ENCODE measurements around the gene ELP1. TPM values are rescaled to one million over a fixed set of nuclear protein-coding genes. Genes with fewer than 3 reads are reported as not detected.
"Not testable (repeated sequence)": the region's sequence is repeated elsewhere in the genome, so short reads cannot be mapped to it uniquely, and the experiment has no call there.

The ELP1 gene
- total RNA-seq, 2 donors from 2014 or later, result 20.6 to 24.0 TPM

GRCh38 chr9:108852079-108852478 lies 81.8 kb downstream of the ELP1 start:
- Histone ChIP-seq H3K27me3 (replicated peaks; ENCODE audit: insufficient read depth) (no peaks in the 10 kb centered on the region), H3K36me3 (no peaks in the 10 kb centered on the region), H3K4me1 (ENCODE audit: control insufficient read depth in 1 of 2, low read depth in 2 of 2) (no peaks in the 10 kb centered on the region), H3K4me3 (no peak overlapping the region), H3K9me3 (no peaks in the 10 kb centered on the region), H3K27ac (no peak overlapping the region)
- no peak for DNase-seq (ENCODE audit: low spot score)
- ATAC-seq (ENCODE audit: insufficient number of reproducible peaks, low FRiP score, low read depth), result no peak
- no peak for TF ChIP-seq CTCF (IDR thresholded peaks at IDR 0.05)

- H3K36me3 ChIP-seq, result no peaks in the 10 kb centered on the region
These were observed 82.8 kb downstream of the ELP1 start for GRCh38 chr9:108851138-108851537.

GRCh38 chr9:108850293-108850897 lies 83.5 kb downstream of the ELP1 start:
- no peaks in the 10 kb centered on the region for H3K27me3 ChIP-seq (replicated peaks; ENCODE audit: insufficient read depth)
- DNase-seq (ENCODE audit: low spot score), result no peak
- no peaks in the 10 kb centered on the region for H3K4me1 ChIP-seq (ENCODE audit: control insufficient read depth in 1 of 2, low read depth in 2 of 2)
- ATAC-seq (ENCODE audit: insufficient number of reproducible peaks, low FRiP score, low read depth), result no peak
- H3K27ac ChIP-seq, result no peak overlapping the region
- no peaks in the 10 kb centered on the region for H3K36me3 ChIP-seq
- no peak overlapping the region for H3K4me3 ChIP-seq
- H3K9me3 ChIP-seq, result no peaks in the 10 kb centered on the region
- no peak for TF ChIP-seq CTCF (IDR thresholded peaks at IDR 0.05)

More at GRCh38 chr9:108851138-108851537, 82.8 kb downstream of the ELP1 start:
- DNase-seq (ENCODE audit: low spot score), result no peak
- no peak for TF ChIP-seq CTCF (IDR thresholded peaks at IDR 0.05)
- Histone ChIP-seq H3K4me1 (ENCODE audit: control insufficient read depth in 1 of 2, low read depth in 2 of 2) (no peaks in the 10 kb centered on the region), H3K27ac (no peak overlapping the region), H3K4me3 (no peak overlapping the region), H3K27me3 (replicated peaks; ENCODE audit: insufficient read depth) (no peaks in the 10 kb centered on the region), H3K9me3 (no peaks in the 10 kb centered on the region)
- ATAC-seq (ENCODE audit: insufficient number of reproducible peaks, low FRiP score, low read depth), result no peak

- not testable (repeated sequence) for H3K9me3 ChIP-seq; ATAC-seq (ENCODE audit: insufficient number of reproducible peaks, low FRiP score, low read depth); DNase-seq (ENCODE audit: low spot score)
These were observed 85.6 kb downstream of the ELP1 start for GRCh38 chr9:108848296-108848695.

GRCh38 chr9:108845947-108846346 lies 88.0 kb downstream of the ELP1 start:
- no peak for ATAC-seq (ENCODE audit: insufficient number of reproducible peaks, low FRiP score, low read depth)
- no peak for DNase-seq (ENCODE audit: low spot score)
- H3K36me3 ChIP-seq, result no peaks in the 10 kb centered on the region
- no peak overlapping the region for H3K27ac ChIP-seq
- no peak for TF ChIP-seq CTCF (IDR thresholded peaks at IDR 0.05)
- no peaks in the 10 kb centered on the region for H3K4me1 ChIP-seq (ENCODE audit: control insufficient read depth in 1 of 2, low read depth in 2 of 2)
- H3K27me3 ChIP-seq (replicated peaks; ENCODE audit: insufficient read depth), result no peaks in the 10 kb centered on the region
- H3K4me3 ChIP-seq, result no peak overlapping the region
- H3K9me3 ChIP-seq, result no peaks in the 10 kb centered on the region

More at GRCh38 chr9:108848296-108848695, 85.6 kb downstream of the ELP1 start:
- not testable (repeated sequence) for H3K4me1 ChIP-seq (ENCODE audit: control insufficient read depth in 1 of 2, low read depth in 2 of 2); H3K27ac ChIP-seq; H3K4me3 ChIP-seq; H3K36me3 ChIP-seq; H3K27me3 ChIP-seq (replicated peaks; ENCODE audit: insufficient read depth)

GRCh38 chr9:108845507-108845906 lies 88.4 kb downstream of the ELP1 start:
- Histone ChIP-seq H3K27me3 (replicated peaks; ENCODE audit: insufficient read depth) (no peaks in the 10 kb centered on the region), H3K9me3 (no peaks in the 10 kb centered on the region), H3K27ac (no peak overlapping the region), H3K4me1 (ENCODE audit: control insufficient read depth in 1 of 2, low read depth in 2 of 2) (no peaks in the 10 kb centered on the region), H3K36me3 (no peaks in the 10 kb centered on the region), H3K4me3 (no peak overlapping the region)
- DNase-seq (ENCODE audit: low spot score) (no peak), ATAC-seq (ENCODE audit: insufficient number of reproducible peaks, low FRiP score, low read depth) (no peak)
- no peak for TF ChIP-seq CTCF (IDR thresholded peaks at IDR 0.05)
